Smooth muscle cell (in vitro differentiated cells): Measurements from ENCODE around the gene TOGARAM2. TPM values are rescaled to one million over a fixed set of nuclear protein-coding genes. Genes with fewer than 3 reads are reported as not detected.

ENCODE experiments used
- DNase-seq: peaks from one replicate; lab custom pipeline; 2025; ENCODE audit not compliant: unreplicated experiment; lab: John Stamatoyannopoulos, UW
- H2AFZ ChIP-seq: fragments of 200-600 bp; sonication (generic); 2 replicates; pipeline ENCODE4 v1.6.0; 2016; ENCODE audit warnings: antibody characterized with exemption, low read depth, mild to moderate bottlenecking
- H3F3A ChIP-seq: fragments of 200-600 bp; sonication (generic); 2 replicates; pipeline ENCODE4 v1.6.0; 2017; ENCODE audit warnings: antibody characterized with exemption, low read depth
- H3K27ac ChIP-seq: fragments of 200-600 bp; sonication (generic); 2 replicates; pipeline ENCODE4 v1.5.1; 2016; ENCODE audit warnings: low read depth, mild to moderate bottlenecking
- H3K27me3 ChIP-seq: fragments of 200-600 bp; sonication (generic); 2 replicates; pipeline ENCODE4 v1.6.1; 2016; ENCODE audit warnings: low read depth, mild to moderate bottlenecking
- H3K36me3 ChIP-seq: fragments of 200-600 bp; sonication (generic); 2 replicates; pipeline ENCODE4 v1.5.1; 2016; ENCODE audit warnings: low read depth
- H3K4me1 ChIP-seq: fragments of 200-600 bp; sonication (generic); 2 replicates; pipeline ENCODE4 v1.5.1; 2016; ENCODE audit warnings: low read depth
- H3K4me2 ChIP-seq: fragments of 200-600 bp; sonication (generic); 2 replicates; pipeline ENCODE4 v1.6.0; 2016; ENCODE audit warnings: mild to moderate bottlenecking
- H3K4me3 ChIP-seq: fragments of 200-600 bp; sonication (generic); 2 replicates; pipeline ENCODE4 v1.5.1; 2016; ENCODE audit warnings: mild to moderate bottlenecking
- H3K79me2 ChIP-seq: fragments of 200-600 bp; sonication (generic); 2 replicates; pipeline ENCODE4 v1.6.0; 2016; ENCODE audit warnings: low read depth, mild to moderate bottlenecking
- H3K9ac ChIP-seq: fragments of 200-600 bp; sonication (generic); 2 replicates; pipeline ENCODE4 v1.6.0; 2016; ENCODE audit warnings: low read depth
- H3K9me3 ChIP-seq: fragments of 200-600 bp; sonication (generic); replicated peaks from 2 replicates; pipeline ENCODE4 v1.5.1; 2016; ENCODE audit warnings: low read depth
- H4K20me1 ChIP-seq: fragments of 200-600 bp; sonication (generic); 2 replicates; pipeline ENCODE4 v1.6.0; 2016; ENCODE audit warnings: low read depth
- CTCF ChIP-seq: fragments of 200-600 bp; sonication (generic); IDR thresholded peaks from 2 replicates; pipeline ENCODE4 v1.5.1; 2017; ENCODE audit warnings: borderline replicate concordance, mild to moderate bottlenecking, antibody characterized with exemption; ENCODE audit not compliant: insufficient read depth, poor library complexity, severe bottlenecking
- WGBS: methylation state at CpG from one replicate; pipeline ENCODE4 v1.1.7; 2016; ENCODE audit warnings: low lambda C conversion rate; 5-methylcytosine and 5-hydroxymethylcytosine counted together
- polyA plus RNA-seq: library from polyadenylated mRNA; unstranded; fragments of >200 nt; fragmentation: Nextera tagmentation; extraction: Ambion mirVana; gene quantifications from 2 replicates; pipeline ENCODE4 v1.2.1, GENCODE V29; 2016
- total RNA-seq: library from RNA; depleted of rRNA; stranded (reverse); fragments of >200 nt; gene quantifications from 2 replicates; pipeline ENCODE4 v1.2.3, GENCODE V29; 2014

TOGARAM2 gene
- total and polyA plus RNA-seq, 2 experiments from 2014 or later = 0.72 to 1.1 TPM

- no peak overlapping the region for H3K4me2 ChIP-seq
- no peak overlapping the region for H3K27ac ChIP-seq
Observed at GRCh38 chr2:29042561-29043075, 61.5 kb downstream of the TOGARAM2 start.

GRCh38 chr2:29044459-29044858 lies 63.4 kb downstream of the TOGARAM2 start:
- DNase-seq = no peak
- no peak overlapping the region for H3K4me2 ChIP-seq

More at GRCh38 chr2:29042561-29043075, 61.5 kb downstream of the TOGARAM2 start:
- no peaks in the 10 kb centered on the region for H3K79me2 ChIP-seq
- no peak overlapping the region for H3K9ac ChIP-seq
- WGBS = 40% methylated on average over 9 of the region's 9 CpGs
- H3K9me3 ChIP-seq = no peaks in the 10 kb centered on the region
- no peaks in the 10 kb centered on the region for H3K4me1 ChIP-seq
- no peak overlapping the region for H2AFZ ChIP-seq
- no peaks in the 10 kb centered on the region for H3K27me3 ChIP-seq
- H3K4me3 ChIP-seq = no peak overlapping the region
- no peaks in the 10 kb centered on the region for H3F3A ChIP-seq
- no peak for DNase-seq
- no peaks in the 10 kb centered on the region for H4K20me1 ChIP-seq
- no peak for TF ChIP-seq CTCF
- H3K36me3 ChIP-seq = no peaks in the 10 kb centered on the region

GRCh38 chr2:29046321-29046720 lies 65.2 kb downstream of the TOGARAM2 start:
- WGBS = 81% methylated on average over 2 of the region's 2 CpGs
- Histone ChIP-seq H3K4me2 (no peak overlapping the region), H3F3A (no peaks in the 10 kb centered on the region), H3K9ac (no peak overlapping the region), H3K27ac (no peak overlapping the region), H3K4me3 (no peak overlapping the region), H3K27me3 (no peaks in the 10 kb centered on the region), H3K36me3 (no peaks in the 10 kb centered on the region), H4K20me1 (no peaks in the 10 kb centered on the region), H2AFZ (no peak overlapping the region), H3K4me1 (no peaks in the 10 kb centered on the region), H3K9me3 (no peaks in the 10 kb centered on the region), H3K79me2 (no peaks in the 10 kb centered on the region)
- no peak for TF ChIP-seq CTCF
- DNase-seq = no peak

More at GRCh38 chr2:29044459-29044858, 63.4 kb downstream of the TOGARAM2 start:
- Histone ChIP-seq H3K9ac (no peak overlapping the region), H3K27me3 (no peaks in the 10 kb centered on the region), H4K20me1 (no peaks in the 10 kb centered on the region), H3K27ac (no peak overlapping the region), H3K36me3 (no peaks in the 10 kb centered on the region), H3F3A (no peaks in the 10 kb centered on the region), H2AFZ (no peak overlapping the region), H3K9me3 (no peaks in the 10 kb centered on the region), H3K4me1 (no peaks in the 10 kb centered on the region), H3K79me2 (no peaks in the 10 kb centered on the region), H3K4me3 (no peak overlapping the region)
- no peak for TF ChIP-seq CTCF
- 90% methylated on average over 4 of the region's 4 CpGs for WGBS
